Activated T-cell treated with anti-CD3 and anti-CD28 coated beads, Interleukin-2, amount 50 U/mL, for 72 hours (primary cell): ENCODE data around the gene CES3. TPM values are rescaled to one million over a fixed set of nuclear protein-coding genes. Genes with fewer than 3 reads are reported as not detected.
"Not testable (repeated sequence)": the region's sequence is repeated elsewhere in the genome, so short reads cannot be mapped to it uniquely, and the experiment has no call there.

Experiments
- ATAC-seq, 2 donors: fragments of 150-1000 bp; cut with Tn5 transposase; replicated peaks in 1 of 2; 2 replicates each; pipeline ENCODE4 v1.10.0; 2021; ENCODE audit warnings: moderate library complexity in 2 of 2, mild to moderate bottlenecking in 1 of 2
- DNase-seq, 2 donors: peaks; one replicate each; pipeline ENCODE4 v3.0.0; 2021 to 2022; ENCODE audit warnings: mixed read lengths in 1 of 2
- H3K27ac Mint-ChIP-seq: one replicate; pipeline ENCODE4 v1.8.0; 2022; ENCODE audit warnings: mild to moderate bottlenecking, moderate library complexity, mixed read lengths
- H3K27me3 Mint-ChIP-seq: one replicate; pipeline ENCODE4 v1.8.0; 2022; ENCODE audit warnings: low read depth, mixed read lengths
- H3K36me3 Mint-ChIP-seq, 2 donors: one replicate each; pipeline ENCODE4 v1.8.0; 2022; ENCODE audit warnings: mixed read lengths in 2 of 2, mild to moderate bottlenecking in 1 of 2; ENCODE audit not compliant: insufficient read depth in 2 of 2
- H3K4me1 Mint-ChIP-seq: one replicate; pipeline ENCODE4 v1.8.0; 2022; ENCODE audit warnings: low read depth, mixed read lengths
- H3K4me3 Mint-ChIP-seq, 2 donors: one replicate each; pipeline ENCODE4 v1.8.0; 2022; ENCODE audit warnings: mild to moderate bottlenecking in 2 of 2, mixed read lengths in 2 of 2, moderate library complexity in 2 of 2
- H3K9me3 Mint-ChIP-seq, 2 donors: one replicate each; pipeline ENCODE4 v1.8.0; 2022; ENCODE audit warnings: mixed read lengths in 2 of 2
- total RNA-seq, 2 donors: library from RNA; stranded (reverse); gene quantifications; one replicate each; pipeline ENCODE4 v1.2.3, GENCODE V29; 2022

CES3 gene
- total RNA-seq, 2 donors from 2014 or later = 6.9 to 11.5 TPM

- Mint-ChIP-seq H3K36me3 (peaks cover 4 to 7% of the 10 kb centered on the region in 2 donors), H3K9me3 (peaks cover 2 to 8% of the 10 kb centered on the region in 2 donors), H3K27me3 (peaks cover 66% of the 10 kb centered on the region), H3K4me1 (peaks cover 49% of the 10 kb centered on the region), H3K4me3 (no peak overlapping the region), H3K27ac (no peak overlapping the region)
- DNase-seq (no peak), ATAC-seq (no peak)
Measured at GRCh38 chr16:66952430-66953110, 8.5 kb upstream of the CES3 start.

GRCh38 chr16:66953462-66954096 lies 7.5 kb upstream of the CES3 start:
- no peak overlapping the region for H3K27ac Mint-ChIP-seq
- H3K36me3 Mint-ChIP-seq = peaks cover 4 to 7% of the 10 kb centered on the region in 2 donors
- H3K9me3 Mint-ChIP-seq = peaks cover 2 to 8% of the 10 kb centered on the region in 2 donors
- H3K4me1 Mint-ChIP-seq = peaks cover 44% of the 10 kb centered on the region
- no peak overlapping the region for H3K4me3 Mint-ChIP-seq
- DNase-seq (no peak), ATAC-seq (peak in 1 of 2 donors; percentile 10)
- H3K27me3 Mint-ChIP-seq = peaks cover 56% of the 10 kb centered on the region

- Mint-ChIP-seq H3K4me3 (no peak overlapping the region), H3K36me3 (peaks cover 4 to 7% of the 10 kb centered on the region in 2 donors), H3K27ac (peak overlapping the region; percentile 31), H3K27me3 (peaks cover 50% of the 10 kb centered on the region), H3K9me3 (peaks cover 2 to 8% of the 10 kb centered on the region in 2 donors), H3K4me1 (peaks cover 38% of the 10 kb centered on the region)
- ATAC-seq (peak; percentile 76 to 79), DNase-seq (peak; percentile 77 to 81)
Measured at GRCh38 chr16:66954097-66954659, 6.9 kb upstream of the CES3 start.

GRCh38 chr16:66955363-66956153 lies 5.5 kb upstream of the CES3 start:
- peaks cover 36% of the 10 kb centered on the region for H3K27me3 Mint-ChIP-seq
- not testable (repeated sequence) for H3K27ac Mint-ChIP-seq, H3K9me3 Mint-ChIP-seq, H3K36me3 Mint-ChIP-seq, H3K4me3 Mint-ChIP-seq, DNase-seq, ATAC-seq
- H3K4me1 Mint-ChIP-seq = peaks cover 25% of the 10 kb centered on the region

GRCh38 chr16:66956154-66956457 lies 5.0 kb upstream of the CES3 start:
- H3K36me3 Mint-ChIP-seq, H3K9me3 Mint-ChIP-seq, H3K4me3 Mint-ChIP-seq, DNase-seq, ATAC-seq, H3K27ac Mint-ChIP-seq: not testable (repeated sequence)
- H3K4me1 Mint-ChIP-seq = peaks cover 25% of the 10 kb centered on the region
- peaks cover 31% of the 10 kb centered on the region for H3K27me3 Mint-ChIP-seq

- no peak for ATAC-seq
- no peaks in the 10 kb centered on the region for H3K36me3 Mint-ChIP-seq
- H3K4me1 Mint-ChIP-seq = peaks cover 24% of the 10 kb centered on the region
- H3K9me3 Mint-ChIP-seq = no peaks in the 10 kb centered on the region
- no peak for DNase-seq
- H3K27me3 Mint-ChIP-seq = peaks cover 2% of the 10 kb centered on the region
- no peak overlapping the region for H3K27ac Mint-ChIP-seq
- no peak overlapping the region for H3K4me3 Mint-ChIP-seq
Measured at GRCh38 chr16:66958857-66959703, 2.0 kb upstream of the CES3 start.

- Mint-ChIP-seq H3K4me3 (no peak overlapping the region), H3K27me3 (no peaks in the 10 kb centered on the region), H3K4me1 (peaks cover 24% of the 10 kb centered on the region), H3K36me3 (no peaks in the 10 kb centered on the region), H3K27ac (no peak overlapping the region), H3K9me3 (no peaks in the 10 kb centered on the region)
- no peak for ATAC-seq
- no peak for DNase-seq
Measured at GRCh38 chr16:66959704-66960161, 1.3 kb upstream of the CES3 start.

- Mint-ChIP-seq H3K27me3 (no peaks in the 10 kb centered on the region), H3K27ac (peak overlapping the region; percentile 59), H3K36me3 (no peaks in the 10 kb centered on the region), H3K4me3 (no peak overlapping the region), H3K9me3 (no peaks in the 10 kb centered on the region), H3K4me1 (peaks cover 24% of the 10 kb centered on the region)
- DNase-seq (no peak), ATAC-seq (no peak)
Measured at GRCh38 chr16:66960270-66960669, 796 bp upstream of the CES3 start.

GRCh38 chr16:66961914-66962313 lies 848 bp downstream of the CES3 start:
- H3K27ac Mint-ChIP-seq = peak overlapping the region; percentile 15
- H3K4me3 Mint-ChIP-seq = peak overlapping the region; percentile 75 to 78
- no peaks in the 10 kb centered on the region for H3K9me3 Mint-ChIP-seq
- no peak for DNase-seq
- peak in 1 of 2 donors; percentile 30 for ATAC-seq
- no peaks in the 10 kb centered on the region for H3K36me3 Mint-ChIP-seq
- H3K27me3 Mint-ChIP-seq = no peaks in the 10 kb centered on the region
- H3K4me1 Mint-ChIP-seq = peaks cover 24% of the 10 kb centered on the region

- Mint-ChIP-seq H3K27ac (no peak overlapping the region), H3K27me3 (no peaks in the 10 kb centered on the region), H3K9me3 (no peaks in the 10 kb centered on the region), H3K4me3 (no peak overlapping the region), H3K36me3 (no peaks in the 10 kb centered on the region), H3K4me1 (peaks cover 18% of the 10 kb centered on the region)
- ATAC-seq (no peak), DNase-seq (no peak)
Measured at GRCh38 chr16:66964049-66964448, 3.0 kb downstream of the CES3 start.

GRCh38 chr16:66968847-66969246 lies 7.8 kb downstream of the CES3 start:
- H3K27me3 Mint-ChIP-seq = no peaks in the 10 kb centered on the region
- H3K27ac Mint-ChIP-seq = no peak overlapping the region
- DNase-seq (no peak), ATAC-seq (no peak)
- no peak overlapping the region for H3K4me3 Mint-ChIP-seq
- no peaks in the 10 kb centered on the region for H3K4me1 Mint-ChIP-seq
- no peaks in the 10 kb centered on the region for H3K36me3 Mint-ChIP-seq
- no peaks in the 10 kb centered on the region for H3K9me3 Mint-ChIP-seq
